Measurements from ENCODE around the gene TTC9B.

The TTC9B gene

DNA sequence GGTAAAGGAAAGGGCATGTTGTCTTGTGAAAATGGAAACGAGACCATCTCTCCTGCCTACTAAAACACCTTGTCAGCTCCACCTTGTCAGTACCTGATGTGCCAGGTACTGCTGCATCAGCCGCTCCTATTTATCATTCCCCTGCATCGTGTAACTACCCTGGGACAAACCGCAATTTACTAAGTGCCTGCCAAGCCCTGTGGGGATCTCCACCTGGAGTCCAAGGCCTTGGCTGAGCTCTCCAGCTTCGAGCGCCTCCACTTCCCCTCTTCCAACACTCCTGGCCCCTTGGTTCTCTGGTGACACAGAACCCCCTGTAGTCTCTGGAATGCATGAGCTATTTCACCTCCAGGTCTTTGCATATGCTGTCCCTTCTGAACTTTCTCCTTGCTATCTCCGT, 34.2 kb upstream of the TTC9B start:
- Histone ChIP-seq H3K4me3 (ENCODE audit: low read depth, low read length) (no peak overlapping the region), H3K27ac (no peak overlapping the region), H3K36me3 (replicated peaks) (peaks cover 35% of the 10 kb centered on the region), H3K27me3 (replicated peaks) (no peaks in the 10 kb centered on the region)
- TF ChIP-seq, protein P1, sequence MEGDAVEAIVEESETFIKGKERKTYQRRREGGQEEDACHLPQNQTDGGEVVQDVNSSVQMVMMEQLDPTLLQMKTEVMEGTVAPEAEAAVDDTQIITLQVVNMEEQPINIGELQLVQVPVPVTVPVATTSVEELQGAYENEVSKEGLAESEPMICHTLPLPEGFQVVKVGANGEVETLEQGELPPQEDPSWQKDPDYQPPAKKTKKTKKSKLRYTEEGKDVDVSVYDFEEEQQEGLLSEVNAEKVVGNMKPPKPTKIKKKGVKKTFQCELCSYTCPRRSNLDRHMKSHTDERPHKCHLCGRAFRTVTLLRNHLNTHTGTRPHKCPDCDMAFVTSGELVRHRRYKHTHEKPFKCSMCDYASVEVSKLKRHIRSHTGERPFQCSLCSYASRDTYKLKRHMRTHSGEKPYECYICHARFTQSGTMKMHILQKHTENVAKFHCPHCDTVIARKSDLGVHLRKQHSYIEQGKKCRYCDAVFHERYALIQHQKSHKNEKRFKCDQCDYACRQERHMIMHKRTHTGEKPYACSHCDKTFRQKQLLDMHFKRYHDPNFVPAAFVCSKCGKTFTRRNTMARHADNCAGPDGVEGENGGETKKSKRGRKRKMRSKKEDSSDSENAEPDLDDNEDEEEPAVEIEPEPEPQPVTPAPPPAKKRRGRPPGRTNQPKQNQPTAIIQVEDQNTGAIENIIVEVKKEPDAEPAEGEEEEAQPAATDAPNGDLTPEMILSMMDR (IDR thresholded peaks at IDR 0.05; ENCODE audit: low read depth, low read length, missing control alignments): no peak
- DNase-seq: no peak
- in situ Hi-C loops (cut with HindIII; ENCODE audit: low pct_ligation_motif_present, low sequenced_read_pairs): no loop called here

DNA sequence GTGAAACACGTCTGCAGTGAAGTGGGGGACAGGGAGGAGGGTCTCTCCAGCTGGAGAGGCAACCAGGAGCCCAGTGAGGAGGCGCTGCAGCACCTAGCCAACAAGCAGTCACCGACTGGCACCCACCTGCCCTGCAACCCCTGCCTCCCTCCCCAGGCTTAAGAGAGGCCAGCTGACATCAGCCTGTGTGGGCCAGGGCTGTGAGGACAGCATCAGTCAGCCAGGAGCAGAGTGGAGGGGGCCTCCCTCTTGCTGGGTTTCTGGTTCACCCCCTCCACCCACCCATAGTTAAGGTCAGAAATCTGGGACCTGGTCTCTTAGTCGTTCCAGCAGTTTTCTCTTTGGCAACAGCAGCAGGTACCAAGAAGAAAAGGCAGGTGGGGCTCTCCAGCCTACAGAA, 33.8 kb upstream of the TTC9B start:
- H3K27ac ChIP-seq: no peak overlapping the region
- in situ Hi-C loops (cut with HindIII; ENCODE audit: low pct_ligation_motif_present, low sequenced_read_pairs): no loop called here
- H3K4me3 ChIP-seq (ENCODE audit: low read depth, low read length): no peak overlapping the region
- no peaks in the 10 kb centered on the region for H3K27me3 ChIP-seq (replicated peaks)
- DNase-seq: no peak
- peaks cover 35% of the 10 kb centered on the region for H3K36me3 ChIP-seq (replicated peaks)
- TF ChIP-seq, protein P1 (IDR thresholded peaks at IDR 0.05; ENCODE audit: low read depth, low read length, missing control alignments): no peak

DNA sequence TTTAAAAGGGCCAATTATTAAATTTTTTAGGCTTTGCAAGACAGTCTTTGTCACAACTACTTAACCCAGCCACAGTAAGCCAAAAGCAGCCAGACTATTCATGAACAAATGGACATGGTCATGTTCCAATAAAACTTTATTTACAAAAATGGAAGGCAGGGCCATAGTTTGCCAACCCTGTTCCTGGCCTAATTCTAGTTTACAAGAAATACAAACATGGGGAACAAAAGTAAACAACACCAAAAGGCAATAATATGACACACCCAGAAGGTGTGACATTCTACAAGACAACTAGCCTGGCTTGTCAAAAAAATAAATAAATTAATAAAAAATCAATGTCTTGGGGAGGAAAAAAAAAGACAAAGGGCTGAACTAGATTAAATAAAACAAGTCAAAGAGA, 33.1 kb upstream of the TTC9B start:
- DNase-seq: no peak
- Histone ChIP-seq H3K27ac (no peak overlapping the region), H3K4me3 (ENCODE audit: low read depth, low read length) (no peak overlapping the region), H3K36me3 (replicated peaks) (peaks cover 31% of the 10 kb centered on the region), H3K27me3 (replicated peaks) (no peaks in the 10 kb centered on the region)
- in situ Hi-C loops (cut with HindIII; ENCODE audit: low pct_ligation_motif_present, low sequenced_read_pairs): no loop called here
- TF ChIP-seq, protein P1 (IDR thresholded peaks at IDR 0.05; ENCODE audit: low read depth, low read length, missing control alignments): no peak

DNA sequence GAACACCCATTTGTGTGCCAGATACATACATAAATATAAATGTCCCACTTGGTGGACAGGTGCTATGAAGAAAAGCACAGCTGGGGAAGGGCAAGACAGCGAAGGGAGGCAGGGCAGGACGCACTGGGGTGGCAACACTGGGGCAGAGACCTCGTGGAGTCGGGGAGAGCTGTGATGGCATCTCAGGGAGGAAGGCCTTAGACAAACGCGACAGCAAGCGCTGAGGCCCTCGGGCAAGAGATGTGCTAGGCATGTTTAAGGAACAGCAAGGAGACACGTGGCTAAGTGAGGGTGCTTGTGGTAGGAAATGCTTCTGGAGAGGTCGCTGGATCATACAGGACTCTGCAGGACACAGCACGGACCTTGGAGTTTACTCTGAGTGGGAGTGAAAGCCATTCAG, 31.6 kb upstream of the TTC9B start:
- in situ Hi-C loops (cut with HindIII; ENCODE audit: low pct_ligation_motif_present, low sequenced_read_pairs): no loop called here
- Histone ChIP-seq H3K36me3 (replicated peaks) (peaks cover 17% of the 10 kb centered on the region), H3K4me3 (ENCODE audit: low read depth, low read length) (no peak overlapping the region), H3K27ac (no peak overlapping the region), H3K27me3 (replicated peaks) (no peaks in the 10 kb centered on the region)
- DNase-seq: no peak
- TF ChIP-seq, protein P1 (IDR thresholded peaks at IDR 0.05; ENCODE audit: low read depth, low read length, missing control alignments): no peak

DNA sequence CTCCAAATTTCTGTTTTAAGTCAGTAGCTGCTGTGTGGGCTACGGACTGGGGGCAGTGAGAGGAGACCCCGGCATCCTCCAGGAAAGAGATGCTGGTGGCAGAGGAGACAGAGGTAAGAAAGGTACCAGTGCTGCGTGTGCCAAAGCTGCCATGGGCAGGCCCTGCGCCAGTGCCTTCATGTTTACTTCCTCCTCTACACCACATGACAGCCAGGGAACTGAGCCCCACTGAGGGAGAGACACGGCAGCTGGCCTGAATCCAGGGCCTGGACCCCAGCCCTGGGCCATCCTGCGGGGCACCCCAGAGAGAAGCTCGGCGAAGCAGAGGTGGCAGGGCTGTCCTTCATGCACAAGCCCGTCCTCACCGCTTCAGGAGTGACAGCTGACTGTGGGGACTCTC, 31.0 kb upstream of the TTC9B start:
- Histone ChIP-seq H3K36me3 (replicated peaks) (peaks cover 13% of the 10 kb centered on the region), H3K4me3 (ENCODE audit: low read depth, low read length) (no peak overlapping the region), H3K27me3 (replicated peaks) (no peaks in the 10 kb centered on the region), H3K27ac (no peak overlapping the region)
- DNase-seq: no peak
- TF ChIP-seq, protein P1 (IDR thresholded peaks at IDR 0.05; ENCODE audit: low read depth, low read length, missing control alignments): no peak
- in situ Hi-C loops (cut with HindIII; ENCODE audit: low pct_ligation_motif_present, low sequenced_read_pairs): no loop called here

DNA sequence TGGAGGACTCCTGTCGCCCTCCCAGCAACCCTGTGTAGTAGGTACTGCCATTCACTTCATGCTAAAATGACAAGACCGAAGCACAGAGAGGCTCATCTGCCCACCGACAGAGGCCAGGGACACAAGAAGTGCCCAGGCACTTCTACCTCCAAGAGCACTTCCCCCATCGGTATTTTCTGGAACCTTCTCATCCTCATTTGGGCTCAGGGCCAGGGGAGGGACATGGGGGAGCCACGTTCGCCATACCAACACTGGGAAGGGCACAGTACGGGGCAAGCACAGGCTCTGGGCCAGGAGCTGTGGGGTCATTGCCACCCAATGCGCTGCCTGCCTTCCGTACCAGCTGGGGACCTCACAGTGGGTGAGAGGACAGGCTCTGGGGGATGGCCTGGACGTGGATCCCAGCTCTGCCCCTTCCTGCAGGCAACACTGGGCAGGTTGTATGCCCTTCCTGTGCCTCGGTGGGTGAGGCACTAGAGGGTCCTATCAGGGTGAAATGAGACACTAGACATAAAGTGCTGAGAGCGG, 29.6 kb upstream of the TTC9B start:
- in situ Hi-C loops (cut with HindIII; ENCODE audit: low pct_ligation_motif_present, low sequenced_read_pairs): no loop called here
- no peak for DNase-seq
- TF ChIP-seq, protein P1 (IDR thresholded peaks at IDR 0.05; ENCODE audit: low read depth, low read length, missing control alignments): no peak
- Histone ChIP-seq H3K36me3 (replicated peaks) (peaks cover 4% of the 10 kb centered on the region), H3K27ac (no peak overlapping the region), H3K27me3 (replicated peaks) (no peaks in the 10 kb centered on the region), H3K4me3 (ENCODE audit: low read depth, low read length) (no peak overlapping the region)

Data from brain microvascular endothelial cell (primary cell).